Coronary artery (tissue), 2 donors: ENCODE results near the gene CHD1.

ENCODE experiments used
- DNase-seq: peaks from one replicate; pipeline ENCODE4 v3.0.0-alpha.2; 2017; ENCODE audit warnings: low spot score
- H3K27ac ChIP-seq, 2 donors: fragments of 200-600 bp; sonication (generic); one replicate each; pipeline ENCODE4 v1.5.1; 2016 to 2019
- H3K4me3 ChIP-seq: fragments of 200-600 bp; sonication (generic); 2 replicates; pipeline ENCODE4 v1.5.1; 2016; ENCODE audit warnings: mild to moderate bottlenecking, moderate library complexity
- CTCF ChIP-seq: fragments of 200-600 bp; sonication (generic); IDR thresholded peaks from one replicate; pipeline ENCODE4 v1.5.1; 2019; ENCODE audit warnings: antibody characterized with exemption

The CHD1 gene

GRCh38 chr5:98927242-98927988 lies 1.4 kb downstream of the CHD1 start:
- no peak for TF ChIP-seq CTCF
- DNase-seq = no peak
- peak overlapping the region; percentile 98 for H3K4me3 ChIP-seq
- H3K27ac ChIP-seq = peak overlapping the region; percentile 99

GRCh38 chr5:98923966-98924365 lies 4.8 kb downstream of the CHD1 start:
- Histone ChIP-seq H3K4me3 (no peak overlapping the region), H3K27ac (no peak overlapping the region)
- DNase-seq = no peak
- TF ChIP-seq CTCF = no peak

- Histone ChIP-seq H3K4me3 (no peak overlapping the region), H3K27ac (no peak overlapping the region)
- DNase-seq = no peak
- no peak for TF ChIP-seq CTCF
Measured at GRCh38 chr5:98921947-98922505, 6.8 kb downstream of the CHD1 start.

- TF ChIP-seq CTCF = no peak
- DNase-seq = no peak
- Histone ChIP-seq H3K27ac (no peak overlapping the region), H3K4me3 (no peak overlapping the region)
Measured at GRCh38 chr5:98917433-98917832, 11.4 kb downstream of the CHD1 start.

GRCh38 chr5:98916540-98916939 lies 12.3 kb downstream of the CHD1 start:
- DNase-seq = no peak
- Histone ChIP-seq H3K4me3 (no peak overlapping the region), H3K27ac (no peak overlapping the region)
- no peak for TF ChIP-seq CTCF

- Histone ChIP-seq H3K4me3 (no peak overlapping the region), H3K27ac (no peak overlapping the region)
- no peak for TF ChIP-seq CTCF
- DNase-seq = no peak
Measured at GRCh38 chr5:98913911-98914310, 14.9 kb downstream of the CHD1 start.
